Hepatocyte (in vitro differentiated cells): Measurements from ENCODE around the gene NDUFS7.

Source experiments
- EZH2 ChIP-seq: fragments of 200-600 bp; sonication (generic); IDR thresholded peaks from 2 replicates; pipeline ENCODE4 v1.6.1; 2016; ENCODE audit warnings: antibody characterized with exemption, mild to moderate bottlenecking, borderline replicate concordance
- TF ChIP-seq, protein P1 (sequence below): fragments of 200-600 bp; sonication (generic); IDR thresholded peaks from 2 replicates; pipeline ENCODE4 v1.5.1; 2016; ENCODE audit warnings: antibody characterized with exemption, mild to moderate bottlenecking; ENCODE audit not compliant: poor library complexity

- TF ChIP-seq EZH2: no peak
- TF ChIP-seq, protein P1, sequence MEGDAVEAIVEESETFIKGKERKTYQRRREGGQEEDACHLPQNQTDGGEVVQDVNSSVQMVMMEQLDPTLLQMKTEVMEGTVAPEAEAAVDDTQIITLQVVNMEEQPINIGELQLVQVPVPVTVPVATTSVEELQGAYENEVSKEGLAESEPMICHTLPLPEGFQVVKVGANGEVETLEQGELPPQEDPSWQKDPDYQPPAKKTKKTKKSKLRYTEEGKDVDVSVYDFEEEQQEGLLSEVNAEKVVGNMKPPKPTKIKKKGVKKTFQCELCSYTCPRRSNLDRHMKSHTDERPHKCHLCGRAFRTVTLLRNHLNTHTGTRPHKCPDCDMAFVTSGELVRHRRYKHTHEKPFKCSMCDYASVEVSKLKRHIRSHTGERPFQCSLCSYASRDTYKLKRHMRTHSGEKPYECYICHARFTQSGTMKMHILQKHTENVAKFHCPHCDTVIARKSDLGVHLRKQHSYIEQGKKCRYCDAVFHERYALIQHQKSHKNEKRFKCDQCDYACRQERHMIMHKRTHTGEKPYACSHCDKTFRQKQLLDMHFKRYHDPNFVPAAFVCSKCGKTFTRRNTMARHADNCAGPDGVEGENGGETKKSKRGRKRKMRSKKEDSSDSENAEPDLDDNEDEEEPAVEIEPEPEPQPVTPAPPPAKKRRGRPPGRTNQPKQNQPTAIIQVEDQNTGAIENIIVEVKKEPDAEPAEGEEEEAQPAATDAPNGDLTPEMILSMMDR: no peak
These were observed 27.8 kb downstream of the NDUFS7 start for GRCh38 chr19:1411255-1412191.
